BLaER1 (cell line): ENCODE measurements around the gene SLC2A2.
"Not testable (repeated sequence)": the region's sequence is repeated elsewhere in the genome, so short reads cannot be mapped to it uniquely, and the experiment has no call there.

Experiments used
- H3K27ac ChIP-seq: shearing (Covaris generic); formaldehyde crosslinking; 2 replicates; pipeline ENCODE4 v1.8.1; 2022
- H3K27me3 ChIP-seq: shearing (Covaris generic); formaldehyde crosslinking; 2 replicates; pipeline ENCODE4 v1.8.1; 2022
- H3K36me3 ChIP-seq: shearing (Covaris generic); formaldehyde crosslinking; 2 replicates; pipeline ENCODE4 v1.8.1; 2022
- H3K4me1 ChIP-seq: shearing (Covaris generic); formaldehyde crosslinking; 2 replicates; pipeline ENCODE4 v1.8.1; 2022
- H3K4me2 ChIP-seq: shearing (Covaris generic); formaldehyde crosslinking; 2 replicates; pipeline ENCODE4 v1.8.1; 2022
- H3K4me3 ChIP-seq: shearing (Covaris generic); formaldehyde crosslinking; 2 replicates; pipeline ENCODE4 v1.8.1; 2022
- H3K9ac ChIP-seq: shearing (Covaris generic); formaldehyde crosslinking; 2 replicates; pipeline ENCODE4 v1.8.1; 2022
- H3K9me3 ChIP-seq: shearing (Covaris generic); formaldehyde crosslinking; 2 replicates; pipeline ENCODE4 v1.8.1; 2022
- H4K20me1 ChIP-seq: shearing (Covaris generic); formaldehyde crosslinking; 2 replicates; pipeline ENCODE4 v1.8.1; 2022
- Cebpa-rat ChIP-seq: shearing (Covaris generic); IDR thresholded peaks from 2 replicates; pipeline ENCODE4 v1.8.1; 2022

The SLC2A2 gene

GRCh38 chr3:170989100-170989648 lies 37.3 kb downstream of the SLC2A2 start:
- no peak overlapping the region for H3K9ac ChIP-seq
- no peaks in the 10 kb centered on the region for H3K4me1 ChIP-seq
- peaks cover 2% of the 10 kb centered on the region; the same call in 1 of the 2 replicates for H3K9me3 ChIP-seq
- H3K4me3 ChIP-seq, result no peak overlapping the region
- H3K4me2 ChIP-seq, result no peak overlapping the region
- TF ChIP-seq Cebpa-rat, result no peak
- no peak overlapping the region for H3K27ac ChIP-seq
- H3K36me3 ChIP-seq, result no peaks in the 10 kb centered on the region
- H3K27me3 ChIP-seq, result no peaks in the 10 kb centered on the region
- H4K20me1 ChIP-seq, result no peaks in the 10 kb centered on the region

- Histone ChIP-seq H3K27me3 (no peaks in the 10 kb centered on the region), H3K4me1 (no peaks in the 10 kb centered on the region), H3K4me3 (no peak overlapping the region), H4K20me1 (no peaks in the 10 kb centered on the region), H3K27ac (no peak overlapping the region), H3K9ac (no peak overlapping the region), H3K36me3 (no peaks in the 10 kb centered on the region), H3K4me2 (no peak overlapping the region), H3K9me3 (peaks cover 5% of the 10 kb centered on the region; the same call in 1 of the 2 replicates)
- no peak for TF ChIP-seq Cebpa-rat
Measured at GRCh38 chr3:170988378-170988777, 38.1 kb downstream of the SLC2A2 start.

GRCh38 chr3:170985304-170985703 lies 41.2 kb downstream of the SLC2A2 start:
- no peaks in the 10 kb centered on the region for H4K20me1 ChIP-seq
- H3K36me3 ChIP-seq, result no peaks in the 10 kb centered on the region
- H3K27me3 ChIP-seq, result no peaks in the 10 kb centered on the region
- H3K4me1 ChIP-seq, result no peaks in the 10 kb centered on the region
- no peak overlapping the region for H3K27ac ChIP-seq
- H3K9ac ChIP-seq, result no peak overlapping the region
- H3K9me3 ChIP-seq, result peaks cover 5% of the 10 kb centered on the region; the same call in 1 of the 2 replicates
- H3K4me3 ChIP-seq, result no peak overlapping the region
- TF ChIP-seq Cebpa-rat, result no peak
- no peak overlapping the region for H3K4me2 ChIP-seq

GRCh38 chr3:170982733-170983132 lies 43.8 kb downstream of the SLC2A2 start:
- Histone ChIP-seq H3K27me3 (no peaks in the 10 kb centered on the region), H3K9me3 (peaks cover 5% of the 10 kb centered on the region; the same call in 1 of the 2 replicates), H3K9ac (no peak overlapping the region), H4K20me1 (no peaks in the 10 kb centered on the region), H3K36me3 (no peaks in the 10 kb centered on the region), H3K4me3 (no peak overlapping the region), H3K27ac (no peak overlapping the region), H3K4me2 (no peak overlapping the region), H3K4me1 (no peaks in the 10 kb centered on the region)
- TF ChIP-seq Cebpa-rat, result no peak

- H3K4me3 ChIP-seq, result no peak overlapping the region
- no peak for TF ChIP-seq Cebpa-rat
Measured at GRCh38 chr3:170980399-170980798, 46.1 kb downstream of the SLC2A2 start.

GRCh38 chr3:170977949-170978745 lies 48.4 kb downstream of the SLC2A2 start:
- Histone ChIP-seq H3K9ac (no peak overlapping the region), H3K27ac (no peak overlapping the region), H3K36me3 (no peaks in the 10 kb centered on the region), H3K27me3 (no peaks in the 10 kb centered on the region), H4K20me1 (no peaks in the 10 kb centered on the region), H3K4me2 (no peak overlapping the region), H3K9me3 (no peaks in the 10 kb centered on the region), H3K4me3 (no peak overlapping the region), H3K4me1 (no peaks in the 10 kb centered on the region)
- TF ChIP-seq Cebpa-rat, result no peak

More at GRCh38 chr3:170980399-170980798, 46.1 kb downstream of the SLC2A2 start:
- Histone ChIP-seq H3K9me3 (peaks cover 5% of the 10 kb centered on the region; the same call in 1 of the 2 replicates), H3K4me2 (no peak overlapping the region), H3K4me1 (no peaks in the 10 kb centered on the region), H3K27me3 (no peaks in the 10 kb centered on the region), H4K20me1 (no peaks in the 10 kb centered on the region), H3K36me3 (no peaks in the 10 kb centered on the region), H3K9ac (no peak overlapping the region), H3K27ac (no peak overlapping the region)

- TF ChIP-seq Cebpa-rat, result no peak
- no peak overlapping the region for H3K4me2 ChIP-seq
- H3K36me3 ChIP-seq, result no peaks in the 10 kb centered on the region
- no peaks in the 10 kb centered on the region for H3K4me1 ChIP-seq
- H3K27ac ChIP-seq, result no peak overlapping the region
- no peaks in the 10 kb centered on the region for H4K20me1 ChIP-seq
- H3K9me3 ChIP-seq, result no peaks in the 10 kb centered on the region
- no peaks in the 10 kb centered on the region for H3K27me3 ChIP-seq
- H3K9ac ChIP-seq, result no peak overlapping the region
- H3K4me3 ChIP-seq, result no peak overlapping the region
Measured at GRCh38 chr3:170976190-170976519, 50.4 kb downstream of the SLC2A2 start.

GRCh38 chr3:170975283-170976189 lies 51.0 kb downstream of the SLC2A2 start:
- no peak overlapping the region for H3K4me2 ChIP-seq
- no peak for TF ChIP-seq Cebpa-rat
- no peak overlapping the region for H3K27ac ChIP-seq

GRCh38 chr3:170974872-170975271 lies 51.6 kb downstream of the SLC2A2 start:
- no peak for TF ChIP-seq Cebpa-rat
- no peak overlapping the region for H3K4me2 ChIP-seq
- H3K27ac ChIP-seq, result no peak overlapping the region
- H3K4me1 ChIP-seq, result no peaks in the 10 kb centered on the region
- H3K9ac ChIP-seq, result no peak overlapping the region
- H3K4me3 ChIP-seq, result no peak overlapping the region
- no peaks in the 10 kb centered on the region for H3K36me3 ChIP-seq
- H3K27me3 ChIP-seq, result no peaks in the 10 kb centered on the region
- H4K20me1 ChIP-seq, result no peaks in the 10 kb centered on the region
- H3K9me3 ChIP-seq, result no peaks in the 10 kb centered on the region

More at GRCh38 chr3:170975283-170976189, 51.0 kb downstream of the SLC2A2 start:
- Histone ChIP-seq H4K20me1 (no peaks in the 10 kb centered on the region), H3K27me3 (no peaks in the 10 kb centered on the region), H3K4me3 (no peak overlapping the region), H3K9me3 (no peaks in the 10 kb centered on the region), H3K9ac (no peak overlapping the region), H3K4me1 (no peaks in the 10 kb centered on the region), H3K36me3 (no peaks in the 10 kb centered on the region)

- not testable (repeated sequence) for H3K36me3 ChIP-seq, H3K4me1 ChIP-seq, H3K9ac ChIP-seq, H3K27me3 ChIP-seq, H3K9me3 ChIP-seq, H4K20me1 ChIP-seq, H3K4me3 ChIP-seq, H3K27ac ChIP-seq, H3K4me2 ChIP-seq
Measured at GRCh38 chr3:170972917-170973316, 53.6 kb downstream of the SLC2A2 start.
